Measurements from ENCODE around the gene SLC44A1. TPM values are rescaled to one million over a fixed set of nuclear protein-coding genes. Genes with fewer than 3 reads are reported as not detected.
A peak's percentile ranks its signal among the peaks of the same experiment; 100 is the strongest.

SLC44A1 gene
- total RNA-seq, 1 donor from 2014 or later: 17.1 TPM

DNA sequence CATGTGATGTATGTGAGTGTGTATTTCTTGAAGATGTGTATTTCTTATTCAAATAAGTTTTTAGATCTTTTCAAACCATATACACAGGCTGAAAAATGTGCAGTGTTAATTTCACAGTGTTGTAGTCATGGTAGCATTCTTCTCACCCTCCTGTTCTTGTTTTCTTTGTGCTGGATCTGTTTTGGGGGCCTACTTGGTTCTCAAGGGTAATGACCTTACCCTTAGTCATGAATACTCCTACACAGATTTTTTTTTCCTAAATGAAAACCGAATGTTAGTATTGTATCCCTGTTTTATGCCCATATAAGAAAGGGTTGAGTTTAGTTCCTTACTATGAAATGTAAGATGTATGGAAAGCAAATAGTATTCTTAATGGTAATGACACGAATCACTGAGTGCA, 88.0 kb downstream of the SLC44A1 start:
- no peak for DNase-seq (ENCODE audit: low read depth in 2 of 2)

DNA sequence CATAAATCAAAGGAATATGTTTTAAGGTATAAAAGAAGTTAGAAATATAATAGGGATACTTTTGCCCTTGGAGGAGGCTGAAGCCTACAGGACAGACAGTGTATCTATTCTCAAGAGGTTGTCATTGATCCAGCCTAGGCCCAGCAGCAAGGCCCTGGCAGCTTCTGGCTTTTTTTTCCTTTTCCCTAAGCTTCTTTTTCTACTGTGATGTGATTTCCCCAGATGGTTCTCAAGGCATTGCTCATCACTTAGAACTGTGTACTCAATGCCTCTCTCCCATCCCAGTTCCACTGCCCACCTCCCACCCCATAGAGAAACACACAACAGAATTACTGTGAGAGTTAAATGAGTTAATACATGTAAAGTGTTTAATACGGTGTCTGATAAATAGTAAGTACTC, 88.6 kb downstream of the SLC44A1 start:
- DNase-seq (ENCODE audit: low read depth in 2 of 2): no peak

DNA sequence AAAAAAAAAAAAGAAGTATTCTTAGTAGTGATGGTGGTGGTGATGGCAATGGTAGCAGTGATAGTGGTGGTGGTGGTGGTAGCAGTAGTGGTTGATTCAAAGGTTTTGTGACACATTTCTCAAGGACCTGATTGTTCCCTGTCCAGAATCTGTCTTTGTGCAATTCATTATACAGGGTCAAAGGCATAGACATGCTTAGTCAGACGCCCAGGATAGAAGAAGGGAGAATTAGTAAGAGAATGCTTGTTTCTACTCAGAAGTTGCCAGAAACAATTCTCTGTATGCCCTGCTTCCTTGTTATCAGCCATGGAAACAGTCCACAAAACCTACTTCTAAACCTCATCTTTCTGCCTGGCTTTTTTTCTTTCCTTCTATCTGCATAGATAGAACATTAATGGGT, 89.4 kb downstream of the SLC44A1 start:
- DNase-seq (ENCODE audit: low read depth in 2 of 2): no peak

DNA sequence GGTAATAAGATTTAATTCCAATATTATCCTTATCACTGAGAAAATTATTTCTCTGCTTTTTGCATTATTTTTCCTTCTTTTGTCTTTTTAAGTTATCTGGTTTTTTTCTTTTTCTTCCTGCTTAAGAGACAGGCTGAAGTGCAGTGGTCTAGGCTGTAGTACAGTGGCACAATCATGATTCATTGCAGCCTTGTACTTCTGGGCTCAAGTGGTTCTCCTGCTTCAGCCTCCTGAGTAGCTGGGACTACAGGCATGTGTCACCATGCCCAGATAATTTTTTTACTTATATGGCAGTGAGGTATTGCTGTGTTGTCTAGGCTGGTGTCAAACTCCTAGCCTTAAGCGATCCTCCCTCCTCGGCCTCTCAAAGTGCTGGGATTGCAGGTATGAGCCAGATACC, 93.9 kb downstream of the SLC44A1 start:
- no peak for DNase-seq (ENCODE audit: low read depth in 2 of 2)

DNA sequence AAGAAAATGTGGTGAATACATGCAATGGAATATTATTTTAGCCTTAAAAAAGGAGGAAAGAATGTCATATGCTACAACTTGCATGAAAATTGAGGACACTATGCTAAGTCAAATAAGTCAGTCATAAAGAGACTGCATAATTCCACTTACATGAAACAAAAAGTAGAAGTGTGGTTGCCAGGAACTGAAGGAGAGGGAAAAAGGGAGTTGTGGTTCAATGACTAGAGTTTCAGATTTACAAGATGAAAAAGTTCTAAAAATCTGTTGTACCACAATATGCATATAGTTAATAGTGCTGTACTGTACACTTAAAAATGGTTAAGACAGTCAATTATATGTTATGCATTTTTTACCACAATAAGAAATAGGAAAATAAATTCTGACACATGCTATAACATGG, 95.4 kb downstream of the SLC44A1 start:
- DNase-seq (ENCODE audit: low read depth in 2 of 2): no peak

DNA sequence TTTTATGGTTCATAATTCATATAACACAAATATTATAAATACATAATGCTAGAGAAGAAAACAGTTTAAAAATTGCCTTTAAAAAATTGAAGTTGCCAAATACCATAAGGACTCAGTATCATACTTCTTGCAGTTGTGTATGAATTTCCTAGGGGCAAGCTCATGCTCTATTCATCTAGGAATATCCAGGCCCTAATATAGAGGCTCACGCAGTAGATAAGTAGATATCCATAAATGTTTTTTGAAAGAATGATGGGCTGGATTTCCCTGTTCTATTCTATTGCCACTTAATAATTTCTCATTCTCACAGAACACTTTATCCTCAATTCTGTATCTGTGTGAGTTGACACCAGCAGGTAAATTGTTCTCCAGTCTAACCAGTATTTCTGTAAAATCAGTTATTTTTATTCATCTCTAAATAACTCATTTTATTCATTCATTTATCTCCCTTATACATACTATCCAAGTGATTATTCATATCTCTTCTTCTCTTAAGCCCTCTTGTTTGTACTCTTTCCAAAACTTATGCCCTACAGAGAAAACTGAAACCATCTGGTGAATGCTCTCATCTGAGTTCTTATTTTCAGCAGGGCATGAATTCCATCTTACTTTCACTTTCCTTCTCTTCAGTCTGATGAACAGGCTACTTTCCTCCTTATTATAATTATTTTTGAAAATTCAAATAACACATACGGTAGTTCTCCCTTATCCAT, 97.1 kb downstream of the SLC44A1 start:
- DNase-seq (ENCODE audit: low read depth in 2 of 2): no peak

DNA sequence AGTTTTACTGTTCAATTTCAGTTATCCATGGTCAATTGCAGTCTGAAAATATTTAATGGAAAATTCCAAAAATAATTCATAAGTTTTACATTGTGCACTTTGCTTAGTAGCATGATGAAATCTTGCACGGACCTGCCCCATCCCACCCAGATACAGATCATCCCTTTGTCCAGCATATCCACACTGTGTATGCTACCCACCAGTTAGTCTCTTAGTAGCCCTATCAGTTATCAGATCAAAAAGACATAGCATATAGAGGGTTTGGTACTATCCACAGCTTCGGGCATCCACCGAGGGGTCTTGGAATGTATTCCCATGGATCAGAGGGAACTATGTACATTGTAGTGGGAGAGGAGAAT, 97.7 kb downstream of the SLC44A1 start:
- no peak for DNase-seq (ENCODE audit: low read depth in 2 of 2)

DNA sequence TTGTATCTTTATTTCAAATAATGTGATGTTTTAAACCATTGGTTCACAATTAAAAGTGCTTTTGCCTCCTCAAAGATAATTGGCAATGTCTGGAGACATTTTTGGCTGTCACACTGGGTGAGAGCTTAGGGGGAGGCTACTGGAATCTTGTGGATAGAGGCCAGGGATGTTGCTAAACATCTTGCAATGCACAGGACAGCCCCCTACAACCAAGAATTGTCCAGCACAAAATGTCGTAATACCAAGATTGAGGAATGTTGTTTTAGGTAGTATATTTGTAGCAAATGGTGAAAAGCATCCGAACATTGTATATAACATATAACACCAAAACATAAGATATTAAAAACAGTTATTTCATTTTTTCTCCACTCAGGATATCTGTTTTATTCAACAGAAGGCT, 99.8 kb downstream of the SLC44A1 start:
- no peak for DNase-seq (ENCODE audit: low read depth in 2 of 2)

DNA sequence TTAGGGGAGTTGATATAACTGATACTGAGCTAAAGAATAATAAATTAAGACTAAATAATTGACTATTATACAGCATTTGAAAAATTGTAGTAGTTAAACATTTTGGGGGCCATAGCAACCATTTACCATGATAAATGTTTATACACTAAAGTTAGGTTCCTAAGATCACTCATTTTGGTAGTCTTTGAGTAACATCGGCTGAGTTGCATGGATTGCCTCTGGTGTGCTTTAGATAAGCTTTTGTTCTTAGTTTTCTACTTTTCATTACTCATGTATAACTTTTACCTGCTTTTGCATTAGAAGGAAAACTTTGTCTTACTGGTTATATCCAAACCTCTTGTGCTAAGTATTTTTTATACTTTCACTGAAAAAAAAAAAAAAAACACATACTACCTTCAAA, 101.2 kb downstream of the SLC44A1 start:
- no peak for DNase-seq (ENCODE audit: low read depth in 2 of 2)

DNA sequence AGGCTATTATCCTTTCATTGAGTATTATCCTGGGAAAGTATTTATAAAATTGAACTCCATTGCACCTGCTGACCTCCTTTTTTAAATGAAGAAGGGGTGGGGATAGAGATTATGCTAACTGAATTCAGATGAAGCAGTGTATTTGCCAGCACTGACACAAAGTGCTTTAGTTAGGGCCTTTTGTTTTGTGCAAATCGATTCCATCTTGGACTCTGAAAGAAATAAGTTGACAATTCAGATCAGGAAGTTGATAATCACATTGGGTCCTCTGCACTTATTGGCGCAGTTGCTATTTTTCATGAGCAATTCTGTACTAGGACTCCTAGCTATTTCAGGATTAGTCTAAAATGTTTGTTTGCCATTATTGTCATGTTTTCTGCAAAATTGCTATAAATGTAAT, 101.8 kb downstream of the SLC44A1 start:
- no peak for DNase-seq (ENCODE audit: low read depth in 2 of 2)

DNA sequence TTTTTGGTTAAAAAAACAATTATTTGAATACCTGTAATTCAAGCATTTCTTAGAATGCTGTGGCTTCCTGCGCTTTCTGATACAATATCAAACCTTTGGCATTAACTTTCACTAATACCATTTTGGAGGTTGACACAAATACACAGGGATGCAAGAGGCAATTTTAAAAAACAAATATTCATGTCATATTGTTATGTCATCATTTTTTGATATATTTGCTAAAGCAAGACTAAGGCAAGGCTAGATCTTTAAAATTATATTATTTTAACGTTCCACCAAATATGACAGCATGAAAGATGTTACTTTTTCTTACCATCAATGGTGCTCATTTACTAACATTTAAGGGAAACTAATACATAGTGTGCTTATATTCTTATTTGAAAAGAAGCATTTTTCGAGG, 110.0 kb downstream of the SLC44A1 start:
- DNase-seq (ENCODE audit: low read depth in 2 of 2): no peak

DNA sequence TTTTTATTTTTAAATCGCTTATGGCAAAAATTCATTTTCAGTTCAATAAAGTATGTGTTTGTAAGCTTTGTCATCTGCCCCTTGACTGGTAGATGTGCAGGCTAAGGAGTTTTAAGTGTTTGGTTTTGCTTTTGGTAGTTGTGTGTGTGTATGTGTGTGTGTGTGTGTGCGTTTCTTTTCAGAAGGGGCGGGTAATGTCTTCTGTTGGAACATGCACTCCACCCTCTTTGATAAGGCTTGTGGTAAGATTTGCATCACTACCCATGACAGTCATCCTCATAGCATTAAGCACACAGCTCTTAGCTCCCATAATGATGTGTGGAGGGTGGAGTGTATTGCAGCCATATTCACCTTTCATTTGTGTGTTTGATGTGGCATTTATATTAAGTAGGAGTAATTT, 111.3 kb downstream of the SLC44A1 start:
- DNase-seq (ENCODE audit: low read depth in 2 of 2): no peak

DNA sequence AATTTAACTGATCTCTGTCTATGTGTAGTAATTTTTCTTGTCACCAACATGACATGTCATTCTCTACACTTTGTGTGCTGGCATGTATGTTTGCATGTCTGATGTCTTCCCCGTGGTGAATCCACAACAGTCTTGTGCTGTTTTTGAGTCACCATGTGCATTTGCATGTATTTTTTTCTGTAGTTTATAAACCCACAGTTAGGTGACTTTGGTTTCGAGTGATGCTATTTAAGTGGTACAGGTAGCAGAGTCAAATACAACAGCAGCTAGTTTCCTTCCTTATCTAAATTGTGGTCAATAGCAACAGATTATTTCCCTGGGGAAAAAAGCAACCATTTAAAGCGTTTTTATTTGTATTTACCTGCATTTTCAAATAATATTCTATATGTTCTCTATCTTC, 113.5 kb downstream of the SLC44A1 start:
- DNase-seq (ENCODE audit: low read depth in 2 of 2): no peak

DNA sequence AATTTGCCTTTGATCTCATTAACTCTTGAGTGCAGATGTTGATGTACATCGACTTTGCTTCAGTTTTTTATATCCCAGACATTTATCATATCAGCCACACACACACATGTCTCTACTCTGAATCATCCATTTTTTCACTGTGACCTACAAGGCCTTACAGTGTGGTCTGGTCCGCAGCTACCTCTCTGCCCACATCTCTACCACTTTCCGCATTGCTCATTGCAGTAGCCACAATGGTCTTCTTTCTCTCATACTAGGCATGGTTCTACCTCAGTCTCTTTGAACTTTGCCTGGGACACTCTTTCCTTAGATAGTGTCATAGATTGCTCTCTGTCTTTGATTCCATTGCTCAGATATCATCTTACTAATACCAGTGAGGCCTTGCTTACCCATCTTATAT, 115.4 kb downstream of the SLC44A1 start:
- no peak for DNase-seq (ENCODE audit: low read depth in 2 of 2)

DNA sequence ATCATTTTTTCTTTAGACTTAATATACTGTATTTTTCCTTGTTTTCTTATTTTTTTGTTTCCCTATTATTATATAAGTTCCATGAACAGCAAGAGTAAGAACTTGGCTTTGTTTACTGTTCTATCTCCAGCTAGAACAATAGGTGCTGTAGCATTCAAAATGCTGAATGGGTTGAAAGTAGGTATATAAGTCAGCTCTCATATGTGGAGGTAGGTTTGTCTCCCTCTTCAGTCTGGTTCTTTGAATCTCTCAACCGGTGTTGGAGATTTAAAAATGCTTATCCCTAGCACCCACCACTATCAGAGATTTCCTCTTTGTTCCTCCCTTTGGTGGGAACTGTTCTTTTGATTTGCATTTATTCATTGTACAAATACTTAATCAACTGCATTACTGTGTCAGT, 115.9 kb downstream of the SLC44A1 start:
- no peak for DNase-seq (ENCODE audit: low read depth in 2 of 2)

DNA sequence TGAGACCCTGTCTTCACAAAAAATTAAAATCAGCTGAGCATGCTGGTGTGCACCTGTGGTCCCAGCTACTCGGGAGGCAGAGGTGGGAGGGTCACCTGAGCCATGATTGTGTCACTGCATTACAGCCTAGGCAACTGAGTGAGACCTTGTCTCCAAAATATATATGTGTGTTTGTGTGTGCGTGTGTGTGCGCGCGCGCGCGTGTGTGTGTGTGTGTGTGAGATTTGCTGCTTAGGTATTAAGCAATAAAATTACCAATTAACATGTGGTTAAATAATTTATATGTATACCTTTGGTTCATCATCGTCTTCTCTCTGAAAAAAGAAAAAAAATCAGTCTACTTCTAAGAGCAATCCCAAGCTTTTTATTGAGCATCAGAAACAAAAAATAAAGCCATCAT, 117.4 kb downstream of the SLC44A1 start:
- DNase-seq (ENCODE audit: low read depth in 2 of 2): peak in 1 of 2 donors; percentile 4

DNA sequence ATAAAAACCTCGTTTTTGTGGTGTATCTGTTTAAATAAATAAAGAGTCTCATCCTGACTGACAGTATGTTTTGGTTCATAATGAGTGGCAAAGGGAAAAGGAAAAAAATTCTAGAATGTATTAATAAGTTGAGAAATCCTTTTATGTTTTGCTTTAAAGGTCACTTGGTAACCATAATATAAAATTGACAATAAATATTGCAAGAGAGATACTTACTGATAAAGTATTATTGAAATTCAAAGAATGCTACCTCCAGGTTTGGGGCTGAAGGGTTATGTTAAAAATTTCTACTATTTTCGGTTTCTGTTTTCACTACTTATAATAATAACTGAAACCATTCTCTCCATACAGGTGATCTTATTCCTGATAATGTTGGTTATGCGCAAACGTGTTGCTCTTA, 118.0 kb downstream of the SLC44A1 start:
- DNase-seq (ENCODE audit: low read depth in 2 of 2): no peak

DNA sequence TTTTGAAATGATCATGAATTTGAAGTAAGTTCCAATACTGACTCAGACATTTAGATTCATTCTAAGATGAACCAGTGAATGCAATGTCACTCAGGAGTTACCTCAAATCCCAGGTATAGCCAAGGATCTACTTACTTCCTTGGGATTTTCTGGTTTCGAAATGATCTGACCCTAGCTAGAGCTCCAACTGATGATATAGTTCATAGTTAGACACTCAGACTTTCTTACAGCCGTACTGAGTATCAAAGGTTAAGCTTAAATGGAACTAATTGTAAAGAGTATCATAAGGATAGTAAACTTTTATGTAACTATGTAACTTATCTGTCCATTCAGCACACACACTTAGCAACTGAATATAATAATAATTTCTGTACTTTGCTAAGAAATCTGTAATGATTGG, 119.4 kb downstream of the SLC44A1 start:
- no peak for DNase-seq (ENCODE audit: low read depth in 2 of 2)

DNA sequence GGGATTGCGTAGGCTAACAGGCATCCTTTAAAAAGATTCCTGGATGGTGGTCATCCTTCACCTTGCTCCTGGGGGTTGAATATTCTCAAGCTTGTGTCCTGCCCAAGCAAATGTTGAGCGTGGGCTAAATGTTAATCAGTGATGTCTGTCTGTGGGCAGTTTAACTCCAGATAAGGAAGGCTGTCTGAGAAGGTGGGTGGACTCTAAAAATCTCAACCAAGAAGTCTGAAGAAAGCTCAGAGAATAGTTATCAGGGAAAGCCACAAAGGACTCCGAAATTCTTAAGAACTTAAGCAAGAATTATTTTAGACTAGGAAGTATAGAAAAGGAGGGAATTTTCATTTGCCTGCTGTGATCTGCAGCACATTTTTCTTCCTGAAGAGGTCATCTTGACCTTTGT, 125.5 kb downstream of the SLC44A1 start:
- DNase-seq (ENCODE audit: low read depth in 2 of 2): no peak

DNA sequence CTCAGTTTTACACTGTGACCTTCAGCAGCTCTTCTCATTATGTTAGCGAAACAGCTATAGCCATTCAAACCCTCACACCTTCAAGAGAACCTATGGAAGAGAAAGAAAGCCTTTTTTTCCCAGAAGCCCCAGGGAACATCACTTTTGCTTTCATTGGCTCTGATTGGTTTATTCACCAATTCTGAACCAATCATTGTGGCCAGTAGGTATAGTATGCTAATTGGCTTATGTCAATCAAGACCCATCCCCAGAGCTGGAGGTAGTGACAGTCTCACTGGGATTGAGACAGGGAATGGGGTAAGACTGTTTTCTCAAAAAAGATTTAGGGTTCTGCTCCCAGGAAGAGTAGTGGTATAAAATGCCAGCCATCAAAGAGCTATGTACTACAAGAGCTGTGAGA, 129.3 kb downstream of the SLC44A1 start:
- no peak for DNase-seq (ENCODE audit: low read depth in 2 of 2)

DNA sequence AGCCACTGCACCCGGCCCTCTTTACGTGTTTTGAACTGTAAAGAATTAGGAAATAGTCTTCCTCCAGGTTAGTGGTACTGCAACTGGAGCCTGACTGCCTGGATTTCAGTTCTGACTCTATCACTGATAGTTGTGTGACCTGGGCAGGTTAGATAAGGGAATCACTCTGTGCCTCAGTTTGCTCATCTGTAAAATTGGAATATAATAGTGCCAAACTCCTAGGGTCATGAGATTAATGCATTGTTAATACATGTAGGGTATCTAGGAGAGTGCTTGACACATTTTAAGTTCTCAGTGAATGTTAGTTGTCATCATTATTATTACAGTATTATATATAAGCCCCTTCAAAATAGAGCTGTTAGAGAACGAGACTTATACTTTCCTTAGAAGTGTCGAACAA, 130.9 kb downstream of the SLC44A1 start:
- no peak for DNase-seq (ENCODE audit: low read depth in 2 of 2)

DNA sequence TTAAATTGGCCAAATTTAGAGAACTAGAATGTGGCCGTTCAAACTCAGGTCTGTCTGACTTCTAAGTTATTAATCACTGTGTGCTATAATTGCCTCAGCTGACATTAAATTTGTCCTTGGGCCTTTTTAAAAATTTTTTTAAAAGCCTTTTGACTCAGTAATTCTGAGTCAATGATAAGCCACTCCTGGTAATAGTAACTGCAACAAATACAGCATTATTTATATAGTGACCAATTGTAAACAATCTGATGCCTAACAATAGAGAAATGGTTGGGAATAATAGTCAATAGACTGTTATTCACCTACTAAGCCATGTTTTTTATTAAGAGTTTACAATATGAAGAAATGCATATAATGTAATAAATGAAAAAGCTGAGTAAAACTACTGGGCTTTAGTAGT, 132.4 kb downstream of the SLC44A1 start:
- DNase-seq (ENCODE audit: low read depth in 2 of 2): no peak

DNA sequence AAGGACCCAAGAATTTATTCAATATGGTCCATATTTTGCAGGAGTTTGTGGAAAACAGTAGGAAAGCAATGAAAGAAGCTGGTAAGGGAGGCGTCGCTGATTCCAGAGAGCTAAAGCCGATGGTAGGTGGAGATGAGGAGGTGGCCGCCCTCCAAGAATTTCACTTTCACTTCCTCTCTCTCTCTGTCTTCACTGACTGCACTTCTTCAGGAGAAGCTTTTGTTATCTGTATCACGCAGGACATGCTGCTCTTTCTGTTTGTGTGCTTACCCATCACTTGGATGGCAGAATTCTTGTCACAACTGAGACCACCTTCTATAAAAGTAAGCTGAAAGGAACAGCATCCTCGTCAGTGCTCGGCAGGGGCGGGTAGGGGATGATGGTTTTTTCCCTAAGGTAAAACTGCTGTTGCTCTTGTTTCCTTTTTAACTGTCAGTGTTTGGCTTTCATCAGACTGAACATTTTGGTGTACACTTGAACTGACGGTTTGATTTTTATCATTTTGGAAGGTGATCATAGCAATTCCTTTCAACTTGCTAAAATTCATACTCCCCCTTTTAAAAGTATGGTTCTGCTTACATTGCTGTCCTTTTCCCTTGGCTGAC, 141.0 kb downstream of the SLC44A1 start:
- DNase-seq (ENCODE audit: low read depth in 2 of 2): no peak

DNA sequence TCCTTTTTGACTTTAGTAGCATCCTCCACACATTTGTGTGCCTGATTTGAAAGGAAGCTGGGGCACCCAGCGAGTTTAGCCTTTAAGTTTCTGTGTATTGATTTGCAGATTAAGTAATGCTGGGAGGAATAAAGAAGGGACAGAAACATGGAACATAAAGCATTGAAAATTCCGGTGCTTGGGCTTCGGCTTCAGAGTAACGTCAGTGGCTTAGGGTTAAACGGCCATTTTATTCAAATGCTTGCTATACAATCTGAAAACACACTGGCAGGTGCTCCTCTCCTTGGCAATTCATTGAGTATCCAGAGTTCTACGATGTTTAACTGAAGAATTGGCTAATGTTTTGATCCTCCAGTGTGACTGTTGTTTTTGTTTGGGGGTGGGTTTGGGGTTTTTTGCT, 145.3 kb downstream of the SLC44A1 start:
- DNase-seq (ENCODE audit: low read depth in 2 of 2): no peak

All from dermis microvascular lymphatic vessel endothelial cell (primary cell).